Retinal pigment epithelial cell (primary cell): ENCODE measurements around the gene USP48.

ENCODE experiments used
- DNase-seq: peaks from one replicate; pipeline ENCODE4 v3.0.0-alpha.2; 2010; ENCODE audit warnings: low read depth
- H3K4me3 ChIP-seq: 2 replicates; pipeline ENCODE4 v1.5.1; 2011; ENCODE audit warnings: mild to moderate bottlenecking, low read length, control low read depth, moderate library complexity
- TF ChIP-seq, protein P1 (sequence below): conservative IDR thresholded peaks from 2 replicates; pipeline ENCODE4 v1.5.1; 2011; ENCODE audit warnings: low read depth, low read length, control low read depth, inconsistent platforms

Gene USP48

DNA sequence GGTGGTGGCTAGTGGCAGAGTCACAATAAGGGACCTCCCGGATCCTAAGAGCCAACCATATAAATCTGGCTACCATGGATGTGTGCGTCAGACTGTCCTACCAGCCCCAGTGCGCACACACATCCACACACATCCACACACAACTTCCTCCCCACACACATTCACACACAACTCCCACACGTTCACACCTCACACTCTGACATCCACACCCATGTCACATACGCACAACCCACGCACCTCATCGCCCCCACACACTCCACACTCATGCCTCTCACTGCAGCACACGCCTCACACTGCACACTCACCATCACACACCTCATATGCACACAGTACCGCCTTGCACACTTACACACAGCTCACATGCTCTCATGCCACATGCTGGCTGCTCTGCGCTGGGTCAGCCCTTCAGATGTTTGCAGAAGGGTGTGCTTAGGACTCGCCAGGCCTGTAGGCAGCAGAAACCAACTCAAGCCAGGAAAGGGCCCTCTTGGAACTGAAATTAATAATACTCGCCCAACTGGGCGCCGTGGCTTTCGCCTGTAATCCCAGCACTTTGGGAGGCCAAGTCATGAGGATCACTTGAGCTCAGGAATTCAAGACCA is 32.1 kb upstream of the USP48 start:
- H3K4me3 ChIP-seq, result no peak overlapping the region
- DNase-seq, result no peak
- TF ChIP-seq, protein P1, sequence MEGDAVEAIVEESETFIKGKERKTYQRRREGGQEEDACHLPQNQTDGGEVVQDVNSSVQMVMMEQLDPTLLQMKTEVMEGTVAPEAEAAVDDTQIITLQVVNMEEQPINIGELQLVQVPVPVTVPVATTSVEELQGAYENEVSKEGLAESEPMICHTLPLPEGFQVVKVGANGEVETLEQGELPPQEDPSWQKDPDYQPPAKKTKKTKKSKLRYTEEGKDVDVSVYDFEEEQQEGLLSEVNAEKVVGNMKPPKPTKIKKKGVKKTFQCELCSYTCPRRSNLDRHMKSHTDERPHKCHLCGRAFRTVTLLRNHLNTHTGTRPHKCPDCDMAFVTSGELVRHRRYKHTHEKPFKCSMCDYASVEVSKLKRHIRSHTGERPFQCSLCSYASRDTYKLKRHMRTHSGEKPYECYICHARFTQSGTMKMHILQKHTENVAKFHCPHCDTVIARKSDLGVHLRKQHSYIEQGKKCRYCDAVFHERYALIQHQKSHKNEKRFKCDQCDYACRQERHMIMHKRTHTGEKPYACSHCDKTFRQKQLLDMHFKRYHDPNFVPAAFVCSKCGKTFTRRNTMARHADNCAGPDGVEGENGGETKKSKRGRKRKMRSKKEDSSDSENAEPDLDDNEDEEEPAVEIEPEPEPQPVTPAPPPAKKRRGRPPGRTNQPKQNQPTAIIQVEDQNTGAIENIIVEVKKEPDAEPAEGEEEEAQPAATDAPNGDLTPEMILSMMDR, result no peak

DNA sequence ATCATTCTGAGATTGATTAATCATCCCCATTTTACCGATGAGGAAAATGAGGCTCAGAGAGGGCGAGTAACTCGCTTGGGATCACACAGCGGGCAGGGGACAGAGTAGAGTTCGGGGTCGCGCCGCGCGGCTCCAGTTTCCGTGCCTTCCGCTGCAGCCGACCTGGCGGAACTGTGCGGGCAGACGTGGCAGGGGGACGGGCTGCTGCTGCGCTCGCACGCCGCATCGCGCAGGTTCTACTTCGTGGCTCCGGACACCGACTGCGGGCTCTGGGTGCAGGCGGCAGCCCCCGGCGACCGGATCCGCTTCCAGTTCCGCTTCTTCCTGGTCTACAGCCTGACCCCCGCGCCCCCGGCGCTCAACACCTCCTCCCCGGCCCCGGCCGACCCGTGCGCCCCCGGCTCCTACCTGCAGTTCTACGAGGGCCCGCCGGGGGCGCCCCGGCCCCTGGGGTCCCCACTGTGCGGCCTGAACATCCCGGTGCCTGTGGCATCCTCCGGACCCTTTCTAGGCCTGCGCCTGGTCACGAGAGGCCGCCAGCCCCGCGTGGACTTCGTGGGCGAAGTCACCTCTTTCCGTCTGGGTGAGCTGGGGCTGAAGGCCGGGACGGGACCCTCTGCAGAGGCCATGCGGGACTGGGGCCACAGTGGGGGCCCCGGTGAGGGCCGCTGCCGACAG is 31.4 kb upstream of the USP48 start:
- peak overlapping the region; percentile 47 for H3K4me3 ChIP-seq
- TF ChIP-seq, protein P1, result peak; percentile 73
- no peak for DNase-seq

DNA sequence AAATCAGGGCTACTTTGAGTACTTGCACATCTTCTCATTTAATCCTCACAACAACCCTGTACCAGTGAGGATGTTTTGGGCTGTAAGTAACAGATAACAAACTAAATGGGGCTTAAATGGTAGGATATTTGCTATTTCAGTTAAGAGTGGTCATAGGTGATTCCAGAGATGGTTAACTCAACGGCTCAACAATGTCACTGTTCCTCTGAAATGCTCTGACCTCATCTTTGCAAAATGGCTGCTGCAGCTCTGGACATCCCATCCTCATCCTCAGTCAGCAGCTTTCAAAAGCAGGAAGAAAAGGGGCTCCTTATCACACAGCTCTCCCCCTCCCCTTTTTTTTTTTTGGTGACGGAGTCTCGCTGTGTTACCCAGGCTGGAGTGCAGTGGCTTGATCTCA is 30.6 kb upstream of the USP48 start:
- TF ChIP-seq, protein P1, result no peak
- no peak for DNase-seq
- no peak overlapping the region for H3K4me3 ChIP-seq

DNA sequence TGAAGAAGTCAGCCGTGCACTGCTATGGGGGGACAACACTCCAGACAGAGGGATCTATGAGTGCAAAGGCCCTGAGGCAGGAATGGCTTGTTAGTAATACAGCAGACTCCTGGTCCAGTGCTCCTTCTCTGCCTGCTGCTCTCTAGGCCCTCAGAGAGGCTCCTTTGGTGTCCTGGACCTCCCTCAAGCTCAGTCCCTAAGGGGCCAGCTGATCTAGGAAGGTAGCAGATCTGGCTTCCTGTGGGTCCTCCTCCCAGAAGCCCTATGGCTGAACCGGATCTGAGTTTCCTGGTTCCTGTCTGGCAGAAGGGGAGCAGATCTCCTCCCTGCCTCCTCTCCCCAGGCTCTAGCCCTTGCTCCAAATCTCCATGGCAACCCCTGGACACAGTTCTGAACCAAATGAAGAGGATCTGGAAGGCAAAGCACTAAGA is 28.9 kb upstream of the USP48 start, which contains the start of gene LDLRAD2:
Gene LDLRAD2 (plus strand): TSS at position 391 of the 431 bp plus-strand sequence. CDS start 187 bp downstream, outside the sequence.
- TF ChIP-seq, protein P1, result no peak
- no peak for DNase-seq
- H3K4me3 ChIP-seq, result no peak within 1 kb of the TSS

DNA sequence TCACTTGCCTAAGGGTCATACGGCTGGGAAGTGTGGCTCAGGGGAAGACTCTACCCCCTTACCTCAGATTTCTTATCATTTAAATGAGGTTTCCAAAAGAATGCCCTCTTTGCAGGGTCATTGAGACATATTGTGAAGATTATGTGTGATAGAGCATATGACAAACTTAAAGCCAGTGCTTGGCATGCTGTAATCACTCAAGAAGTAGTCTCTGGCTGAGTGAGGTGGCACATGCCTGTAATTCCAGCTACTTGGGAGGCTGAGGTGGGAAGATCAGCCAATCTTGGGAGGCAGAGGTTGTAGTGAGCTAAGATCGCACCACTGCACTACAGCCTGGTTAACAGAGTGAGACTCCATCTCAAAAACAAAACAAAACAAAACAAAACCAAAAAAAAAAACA is 21.6 kb upstream of the USP48 start:
- TF ChIP-seq, protein P1, result no peak
- H3K4me3 ChIP-seq, result no peak overlapping the region
- DNase-seq, result no peak

DNA sequence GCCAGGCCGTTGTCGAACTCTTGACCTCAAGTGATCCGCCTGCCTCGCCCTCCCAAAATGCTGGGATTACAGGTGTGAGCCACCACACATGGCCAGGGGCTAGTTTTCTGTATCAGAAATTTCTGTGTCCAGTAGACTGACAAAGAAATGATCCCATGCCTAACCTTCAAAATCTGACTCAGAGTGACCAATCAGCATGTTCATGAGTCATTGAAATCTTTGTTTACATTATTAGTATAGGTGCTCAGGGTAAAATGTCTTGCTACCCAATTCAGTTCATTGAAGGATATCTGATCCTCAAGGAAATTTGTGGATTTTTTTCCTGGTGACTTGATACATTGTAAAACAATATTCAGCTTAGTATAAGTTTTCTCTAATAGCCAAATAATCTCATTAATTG is 18.2 kb upstream of the USP48 start:
- TF ChIP-seq, protein P1, result no peak
- H3K4me3 ChIP-seq, result no peak overlapping the region
- DNase-seq, result no peak

DNA sequence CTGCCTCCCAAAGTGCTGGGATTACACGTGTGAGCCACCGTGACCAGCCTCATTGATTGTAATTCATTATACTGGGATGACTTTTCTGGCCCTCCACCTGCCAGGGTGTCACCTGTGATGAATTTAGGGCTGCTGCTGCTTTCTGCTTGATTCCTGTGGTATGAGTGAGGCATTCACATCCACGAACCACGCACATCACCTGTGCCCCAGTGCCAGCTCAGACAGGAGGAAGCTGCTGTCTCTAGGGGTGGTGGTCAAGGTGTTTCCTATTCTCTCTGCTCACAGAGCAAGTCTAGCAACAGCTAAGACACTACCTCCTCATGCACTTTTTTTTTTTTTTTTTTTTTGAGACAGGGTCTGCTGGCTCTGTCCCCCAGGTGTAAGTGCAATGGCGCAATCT is 16.8 kb upstream of the USP48 start:
- no peak overlapping the region for H3K4me3 ChIP-seq
- no peak for DNase-seq
- TF ChIP-seq, protein P1, result no peak
